ENCODE measurements around the gene GSTM5.

- TF ChIP-seq, protein P1, sequence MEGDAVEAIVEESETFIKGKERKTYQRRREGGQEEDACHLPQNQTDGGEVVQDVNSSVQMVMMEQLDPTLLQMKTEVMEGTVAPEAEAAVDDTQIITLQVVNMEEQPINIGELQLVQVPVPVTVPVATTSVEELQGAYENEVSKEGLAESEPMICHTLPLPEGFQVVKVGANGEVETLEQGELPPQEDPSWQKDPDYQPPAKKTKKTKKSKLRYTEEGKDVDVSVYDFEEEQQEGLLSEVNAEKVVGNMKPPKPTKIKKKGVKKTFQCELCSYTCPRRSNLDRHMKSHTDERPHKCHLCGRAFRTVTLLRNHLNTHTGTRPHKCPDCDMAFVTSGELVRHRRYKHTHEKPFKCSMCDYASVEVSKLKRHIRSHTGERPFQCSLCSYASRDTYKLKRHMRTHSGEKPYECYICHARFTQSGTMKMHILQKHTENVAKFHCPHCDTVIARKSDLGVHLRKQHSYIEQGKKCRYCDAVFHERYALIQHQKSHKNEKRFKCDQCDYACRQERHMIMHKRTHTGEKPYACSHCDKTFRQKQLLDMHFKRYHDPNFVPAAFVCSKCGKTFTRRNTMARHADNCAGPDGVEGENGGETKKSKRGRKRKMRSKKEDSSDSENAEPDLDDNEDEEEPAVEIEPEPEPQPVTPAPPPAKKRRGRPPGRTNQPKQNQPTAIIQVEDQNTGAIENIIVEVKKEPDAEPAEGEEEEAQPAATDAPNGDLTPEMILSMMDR (IDR thresholded peaks at IDR 0.05; ENCODE audit: low read depth, low read length, missing input control) = no peak
- TF ChIP-seq ATF3 (IDR thresholded peaks at IDR 0.05) (no peak), RXRA (IDR thresholded peaks at IDR 0.05) (no peak), TAF1 (conservative IDR thresholded peaks at IDR 0.05) (no peak), YY1 (IDR thresholded peaks at IDR 0.05) (no peak), MAX (IDR thresholded peaks at IDR 0.05) (no peak), RAD21 (IDR thresholded peaks at IDR 0.05) (no peak), JUND (IDR thresholded peaks at IDR 0.05) (no peak)
- TF ChIP-seq, protein P2, sequence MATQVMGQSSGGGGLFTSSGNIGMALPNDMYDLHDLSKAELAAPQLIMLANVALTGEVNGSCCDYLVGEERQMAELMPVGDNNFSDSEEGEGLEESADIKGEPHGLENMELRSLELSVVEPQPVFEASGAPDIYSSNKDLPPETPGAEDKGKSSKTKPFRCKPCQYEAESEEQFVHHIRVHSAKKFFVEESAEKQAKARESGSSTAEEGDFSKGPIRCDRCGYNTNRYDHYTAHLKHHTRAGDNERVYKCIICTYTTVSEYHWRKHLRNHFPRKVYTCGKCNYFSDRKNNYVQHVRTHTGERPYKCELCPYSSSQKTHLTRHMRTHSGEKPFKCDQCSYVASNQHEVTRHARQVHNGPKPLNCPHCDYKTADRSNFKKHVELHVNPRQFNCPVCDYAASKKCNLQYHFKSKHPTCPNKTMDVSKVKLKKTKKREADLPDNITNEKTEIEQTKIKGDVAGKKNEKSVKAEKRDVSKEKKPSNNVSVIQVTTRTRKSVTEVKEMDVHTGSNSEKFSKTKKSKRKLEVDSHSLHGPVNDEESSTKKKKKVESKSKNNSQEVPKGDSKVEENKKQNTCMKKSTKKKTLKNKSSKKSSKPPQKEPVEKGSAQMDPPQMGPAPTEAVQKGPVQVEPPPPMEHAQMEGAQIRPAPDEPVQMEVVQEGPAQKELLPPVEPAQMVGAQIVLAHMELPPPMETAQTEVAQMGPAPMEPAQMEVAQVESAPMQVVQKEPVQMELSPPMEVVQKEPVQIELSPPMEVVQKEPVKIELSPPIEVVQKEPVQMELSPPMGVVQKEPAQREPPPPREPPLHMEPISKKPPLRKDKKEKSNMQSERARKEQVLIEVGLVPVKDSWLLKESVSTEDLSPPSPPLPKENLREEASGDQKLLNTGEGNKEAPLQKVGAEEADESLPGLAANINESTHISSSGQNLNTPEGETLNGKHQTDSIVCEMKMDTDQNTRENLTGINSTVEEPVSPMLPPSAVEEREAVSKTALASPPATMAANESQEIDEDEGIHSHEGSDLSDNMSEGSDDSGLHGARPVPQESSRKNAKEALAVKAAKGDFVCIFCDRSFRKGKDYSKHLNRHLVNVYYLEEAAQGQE (IDR thresholded peaks at IDR 0.05) = no peak
- TF ChIP-seq, protein P3, sequence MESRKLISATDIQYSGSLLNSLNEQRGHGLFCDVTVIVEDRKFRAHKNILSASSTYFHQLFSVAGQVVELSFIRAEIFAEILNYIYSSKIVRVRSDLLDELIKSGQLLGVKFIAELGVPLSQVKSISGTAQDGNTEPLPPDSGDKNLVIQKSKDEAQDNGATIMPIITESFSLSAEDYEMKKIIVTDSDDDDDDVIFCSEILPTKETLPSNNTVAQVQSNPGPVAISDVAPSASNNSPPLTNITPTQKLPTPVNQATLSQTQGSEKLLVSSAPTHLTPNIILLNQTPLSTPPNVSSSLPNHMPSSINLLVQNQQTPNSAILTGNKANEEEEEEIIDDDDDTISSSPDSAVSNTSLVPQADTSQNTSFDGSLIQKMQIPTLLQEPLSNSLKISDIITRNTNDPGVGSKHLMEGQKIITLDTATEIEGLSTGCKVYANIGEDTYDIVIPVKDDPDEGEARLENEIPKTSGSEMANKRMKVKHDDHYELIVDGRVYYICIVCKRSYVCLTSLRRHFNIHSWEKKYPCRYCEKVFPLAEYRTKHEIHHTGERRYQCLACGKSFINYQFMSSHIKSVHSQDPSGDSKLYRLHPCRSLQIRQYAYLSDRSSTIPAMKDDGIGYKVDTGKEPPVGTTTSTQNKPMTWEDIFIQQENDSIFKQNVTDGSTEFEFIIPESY (IDR thresholded peaks at IDR 0.05) = no peak
Measured at GRCh38 chr1:109668123-109668775, 43.8 kb upstream of the GSTM5 start.

All from liver (tissue), 3 donors.